Stimulated activated CD4-positive, alpha-beta T cell treated with anti-CD3 and anti-CD28 coated beads, Interleukin-12 subunit alpha, Interleukin-12 subunit beta, amount 100 ng/mL, for 24 hours (primary cell): ENCODE results near the gene GNGT1.
"Not testable (repeated sequence)": the region's sequence is repeated elsewhere in the genome, so short reads cannot be mapped to it uniquely, and the experiment has no call there.

Experiments used
- DNase-seq, 2 experiments: peaks; one replicate each; pipeline ENCODE4 v3.0.0-alpha.2; 2020; ENCODE audit warnings: low read depth in 2 of 2

Gene GNGT1

GRCh38 chr7:93902777-93903423 lies 3.5 kb upstream of the GNGT1 start:
- no peak for DNase-seq

GRCh38 chr7:93910076-93910994 lies 4.0 kb downstream of the GNGT1 start:
- DNase-seq, result no peak

GRCh38 chr7:93911242-93911641 lies 4.9 kb downstream of the GNGT1 start:
- DNase-seq, result not testable (repeated sequence)

- not testable (repeated sequence) for DNase-seq
Measured at GRCh38 chr7:93911661-93912060, 5.3 kb downstream of the GNGT1 start.

- DNase-seq, result no peak
Measured at GRCh38 chr7:93913197-93913596, 6.8 kb downstream of the GNGT1 start.

- no peak for DNase-seq
Measured at GRCh38 chr7:93914581-93915066, 8.3 kb downstream of the GNGT1 start.

- DNase-seq, result not testable (repeated sequence)
Measured at GRCh38 chr7:93915206-93915842, 9.0 kb downstream of the GNGT1 start.

- DNase-seq, result not testable (repeated sequence)
Measured at GRCh38 chr7:93915888-93916287, 9.5 kb downstream of the GNGT1 start.

GRCh38 chr7:93916315-93916714 lies 9.9 kb downstream of the GNGT1 start:
- DNase-seq, result not testable (repeated sequence)

GRCh38 chr7:93920496-93921182 lies 14.3 kb downstream of the GNGT1 start:
- no peak for DNase-seq

- no peak for DNase-seq
Measured at GRCh38 chr7:93921186-93921585, 14.8 kb downstream of the GNGT1 start.

GRCh38 chr7:93921607-93922566 lies 15.5 kb downstream of the GNGT1 start, which contains the start of gene GNG11:
Gene GNG11 (plus strand): TSS chr7:93921735. CDS start chr7:93922138, 403 bp downstream.
- DNase-seq, result peak in 1 of 2 experiments; percentile 15

- DNase-seq, result no peak
Measured at GRCh38 chr7:93923296-93923695, 16.9 kb downstream of the GNGT1 start.

GRCh38 chr7:93923942-93924341 lies 17.6 kb downstream of the GNGT1 start:
- no peak for DNase-seq

- no peak for DNase-seq
Measured at GRCh38 chr7:93926800-93927199, 20.4 kb downstream of the GNGT1 start.

- DNase-seq, result no peak
Measured at GRCh38 chr7:93927585-93927984, 21.2 kb downstream of the GNGT1 start.

GRCh38 chr7:93931655-93932054 lies 25.3 kb downstream of the GNGT1 start:
- no peak for DNase-seq

- no peak for DNase-seq
Measured at GRCh38 chr7:93933156-93933555, 26.8 kb downstream of the GNGT1 start.

- no peak for DNase-seq
Measured at GRCh38 chr7:93935102-93935501, 28.7 kb downstream of the GNGT1 start.

- no peak for DNase-seq
Measured at GRCh38 chr7:93937818-93938217, 31.5 kb downstream of the GNGT1 start.
